Breast epithelium (tissue), 4 donors: ENCODE results near the gene GPSM1. TPM values are rescaled to one million over a fixed set of nuclear protein-coding genes. Genes with fewer than 3 reads are reported as not detected.

ENCODE experiments used
- DNase-seq, 2 donors: peaks; one replicate each; pipeline ENCODE4 v3.0.0-alpha.2; 2019; ENCODE audit warnings: low spot score in 2 of 2
- H3K27ac ChIP-seq, 2 donors: fragments of 200-600 bp; sonication (generic) in 1 of 2; one replicate each; pipeline ENCODE4 v1.5.1; 2016 to 2019; ENCODE audit warnings: mild to moderate bottlenecking in 1 of 2
- H3K27me3 ChIP-seq, 2 donors: fragments of 200-600 bp; sonication (generic) in 1 of 2; one replicate each; pipeline versions ENCODE4 v1.5.1 to v1.6.0; 2017 to 2019; ENCODE audit warnings: control low read depth in 1 of 2, mild to moderate bottlenecking in 1 of 2
- H3K36me3 ChIP-seq: fragments of 200-600 bp; one replicate; pipeline ENCODE4 v1.5.1; 2019
- H3K4me1 ChIP-seq, 2 donors: fragments of 200-600 bp; sonication (generic); one replicate each; pipeline ENCODE4 v1.5.1; 2016 to 2019; ENCODE audit warnings: control low read depth in 1 of 2
- H3K4me3 ChIP-seq, 3 donors: fragments of 200-600 bp; sonication (generic); 1 replicate in 2 of 3; 2 replicates in 1 of 3; pipeline ENCODE4 v1.5.1; 2016 to 2019; ENCODE audit warnings: mild to moderate bottlenecking in 3 of 3, moderate library complexity in 2 of 3
- H3K9me3 ChIP-seq, 2 donors: fragments of 200-600 bp; sonication (generic) in 1 of 2; one replicate each; pipeline ENCODE4 v1.5.1; 2016 to 2019; ENCODE audit warnings: control low read depth in 1 of 2
- CTCF ChIP-seq, 3 donors: fragments of 450-650 bp; IDR thresholded peaks; one replicate each; pipeline ENCODE4 v1.5.1; 2016 to 2017; ENCODE audit warnings: antibody characterized with exemption in 3 of 3, mild to moderate bottlenecking in 3 of 3, moderate library complexity in 3 of 3
- POLR2A ChIP-seq: fragments of 450-650 bp; IDR thresholded peaks from one replicate; pipeline ENCODE4 v1.6.1; 2016; ENCODE audit warnings: antibody characterized with exemption, mild to moderate bottlenecking, moderate library complexity
- POLR2AphosphoS5 ChIP-seq, 3 donors: sonication (generic); formaldehyde crosslinking; IDR thresholded peaks; one replicate each; pipeline ENCODE4 v1.6.1; 2017; ENCODE audit warnings: antibody characterized with exemption in 3 of 3
- intact Hi-C: fragments of 100-400 bp; cut with DNase I; formaldehyde crosslinking; loops from one replicate; pipeline ENCODE4 v1.15.1; 2023; ENCODE audit warnings: low total_unique reads
- total RNA-seq, 3 donors: library from RNA; depleted of rRNA; stranded (reverse); fragments of >200 nt; gene quantifications; one replicate each; pipeline ENCODE4 v1.1.0, GENCODE V29; 2016

GPSM1 gene
- total RNA-seq, 3 donors from 2014 or later, result 5.6 to 19.0 (median 8.6) TPM

- Histone ChIP-seq H3K36me3 (no peaks in the 10 kb centered on the region), H3K27me3 (no peaks in the 10 kb centered on the region), H3K4me1 (peaks cover 0 to 8% of the 10 kb centered on the region in 2 donors), H3K9me3 (no peaks in the 10 kb centered on the region), H3K27ac (no peak overlapping the region), H3K4me3 (no peak overlapping the region)
- TF ChIP-seq CTCF (IDR thresholded peaks at IDR 0.05) (no peak), POLR2AphosphoS5 (IDR thresholded peaks at IDR 0.05) (no peak), POLR2A (no peak)
- DNase-seq, result no peak
- intact Hi-C loops, result no loop called here
These were observed 49.1 kb downstream of the GPSM1 start for GRCh38 chr9:136376457-136376856.

DNA sequence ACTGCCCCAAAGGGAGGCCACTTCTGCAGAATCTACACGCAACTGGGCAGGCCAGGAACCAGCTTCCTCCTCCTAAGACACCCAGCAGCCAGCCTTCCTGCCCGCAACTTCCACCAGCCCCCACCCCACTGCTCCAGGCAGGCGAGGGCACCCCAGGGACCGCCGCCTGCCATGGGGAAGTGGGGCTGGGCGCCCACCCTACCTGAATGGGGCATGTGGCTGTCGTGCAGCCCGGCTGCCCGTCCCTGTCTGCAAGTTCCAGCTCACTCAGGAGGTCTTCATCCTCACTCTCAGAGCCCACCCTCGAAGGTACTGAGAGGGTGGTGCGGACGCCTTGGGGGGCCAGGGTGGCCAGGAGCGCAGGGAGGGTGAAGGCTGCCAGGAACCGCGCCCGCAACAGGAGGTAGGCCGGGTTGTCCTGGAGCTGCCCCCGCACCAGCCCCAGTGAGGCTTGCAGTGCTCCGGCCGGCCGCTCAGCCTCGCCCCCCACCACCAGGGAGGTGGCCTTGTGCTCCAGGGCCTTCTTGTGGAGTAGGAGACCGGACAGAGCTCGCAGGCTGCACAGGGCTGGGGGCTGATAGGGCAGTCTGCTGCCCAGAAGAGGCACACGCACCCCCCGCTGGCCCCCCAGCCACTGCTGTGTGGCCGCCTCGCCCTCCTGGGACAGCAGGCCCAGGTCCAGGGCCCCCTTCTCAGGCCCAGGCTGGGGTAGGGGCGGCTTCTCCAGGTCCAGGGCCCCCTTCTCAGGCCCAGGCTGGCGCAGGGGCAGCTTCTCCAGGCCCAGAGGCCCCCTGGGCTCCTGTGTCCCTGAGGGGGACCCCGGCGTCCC is 50.2 kb downstream of the GPSM1 start:
- H3K4me1 ChIP-seq, result peaks cover 0 to 6% of the 10 kb centered on the region in 2 donors
- no peaks in the 10 kb centered on the region for H3K9me3 ChIP-seq
- intact Hi-C loops, result no loop called here
- H3K36me3 ChIP-seq, result no peaks in the 10 kb centered on the region
- no peak overlapping the region for H3K4me3 ChIP-seq
- no peaks in the 10 kb centered on the region for H3K27me3 ChIP-seq
- no peak for DNase-seq
- no peak overlapping the region for H3K27ac ChIP-seq
- TF ChIP-seq CTCF (IDR thresholded peaks at IDR 0.05), result no peak
- no peak for TF ChIP-seq POLR2A
- no peak for TF ChIP-seq POLR2AphosphoS5 (IDR thresholded peaks at IDR 0.05)

GRCh38 chr9:136378170-136379002 is 51.0 kb downstream of the GPSM1 start:
- Histone ChIP-seq H3K36me3 (no peaks in the 10 kb centered on the region), H3K4me3 (no peak overlapping the region), H3K9me3 (no peaks in the 10 kb centered on the region), H3K4me1 (no peaks in the 10 kb centered on the region), H3K27ac (no peak overlapping the region), H3K27me3 (no peaks in the 10 kb centered on the region)
- no peak for TF ChIP-seq POLR2AphosphoS5 (IDR thresholded peaks at IDR 0.05)
- no peak for DNase-seq
- intact Hi-C loops, result no loop called here

GRCh38 chr9:136379003-136379287 is 51.6 kb downstream of the GPSM1 start:
- H3K36me3 ChIP-seq, result no peaks in the 10 kb centered on the region
- H3K27ac ChIP-seq, result no peak overlapping the region
- no peak overlapping the region for H3K4me3 ChIP-seq
- DNase-seq, result no peak
- TF ChIP-seq POLR2AphosphoS5 (IDR thresholded peaks at IDR 0.05) (no peak), CTCF (IDR thresholded peaks at IDR 0.05) (no peak), POLR2A (no peak)
- H3K4me1 ChIP-seq, result no peaks in the 10 kb centered on the region
- no peaks in the 10 kb centered on the region for H3K9me3 ChIP-seq
- intact Hi-C loops, result no loop called here
- no peaks in the 10 kb centered on the region for H3K27me3 ChIP-seq

GRCh38 chr9:136379401-136379800 is 52.1 kb downstream of the GPSM1 start:
- Histone ChIP-seq H3K27ac (no peak overlapping the region), H3K4me3 (no peak overlapping the region), H3K4me1 (no peaks in the 10 kb centered on the region), H3K36me3 (no peaks in the 10 kb centered on the region), H3K9me3 (no peaks in the 10 kb centered on the region), H3K27me3 (no peaks in the 10 kb centered on the region)
- TF ChIP-seq POLR2A (no peak), POLR2AphosphoS5 (IDR thresholded peaks at IDR 0.05) (no peak), CTCF (IDR thresholded peaks at IDR 0.05) (no peak)
- no peak for DNase-seq
- intact Hi-C loops, result no loop called here
